ENCODE data around the gene RBKS. TPM values are rescaled to one million over a fixed set of nuclear protein-coding genes. Genes with fewer than 3 reads are reported as not detected.

Gene RBKS
- total and polyA plus RNA-seq, 10 donors: 1.00 to 5.1 (median 2.6) TPM

GRCh38 chr2:27797841-27798240 is 92.3 kb downstream of the RBKS start:
- TF ChIP-seq CTCF (IDR thresholded peaks at IDR 0.05 in 8 of 11, conservative IDR thresholded peaks at IDR 0.05 in 3 of 11) (no peak), POLR2AphosphoS5 (IDR thresholded peaks at IDR 0.05) (no peak), POLR2A (IDR thresholded peaks at IDR 0.05) (no peak)
- Histone ChIP-seq H3K27me3 (replicated peaks in 1 of 7) (no peaks in the 10 kb centered on the region), H3K4me1 (peaks cover 4 to 50% (median 16%) of the 10 kb centered on the region in 6 donors), H3K27ac (no peak overlapping the region), H3K9me3 (no peaks in the 10 kb centered on the region), H3K36me3 (no peaks in the 10 kb centered on the region), H3K4me3 (no peak overlapping the region)
- 87 to 94% (median 88%) methylated on average over 4 of the region's 4 CpGs for WGBS, 5 donors
- no peak for DNase-seq
- intact Hi-C loops (cut with DNase I; ENCODE audit: low total_unique reads): no loop called here

GRCh38 chr2:27796791-27797765 is 93.1 kb downstream of the RBKS start:
- Histone ChIP-seq H3K4me3 (no peak overlapping the region), H3K27ac (peak overlapping the region in 7 of 8 donors; percentile 13 to 80 (median 64)), H3K9me3 (no peaks in the 10 kb centered on the region), H3K36me3 (no peaks in the 10 kb centered on the region), H3K27me3 (replicated peaks in 1 of 7) (no peaks in the 10 kb centered on the region), H3K4me1 (peaks cover 4 to 55% (median 16%) of the 10 kb centered on the region in 6 donors)
- TF ChIP-seq POLR2A (IDR thresholded peaks at IDR 0.05) (no peak), CTCF (IDR thresholded peaks at IDR 0.05 in 8 of 11, conservative IDR thresholded peaks at IDR 0.05 in 3 of 11) (no peak), POLR2AphosphoS5 (IDR thresholded peaks at IDR 0.05) (no peak)
- WGBS, 5 donors: 59 to 75% (median 71%) methylated on average over 11 of the region's 11 CpGs
- intact Hi-C loops (cut with DNase I; ENCODE audit: low total_unique reads): no loop called here
- DNase-seq: no peak

- Histone ChIP-seq H3K27me3 (replicated peaks in 1 of 7) (no peaks in the 10 kb centered on the region), H3K4me3 (no peak overlapping the region), H3K27ac (peak overlapping the region in 7 of 8 donors; percentile 10 to 80 (median 64)), H3K36me3 (no peaks in the 10 kb centered on the region), H3K4me1 (peaks cover 4 to 53% (median 16%) of the 10 kb centered on the region in 6 donors), H3K9me3 (no peaks in the 10 kb centered on the region)
- intact Hi-C loops (cut with DNase I; ENCODE audit: low total_unique reads): no loop called here
- 36 to 45% (median 44%) methylated on average over 4 of the region's 4 CpGs for WGBS, 5 donors
- no peak for DNase-seq
- TF ChIP-seq POLR2AphosphoS5 (IDR thresholded peaks at IDR 0.05) (no peak), POLR2A (IDR thresholded peaks at IDR 0.05) (no peak), CTCF (IDR thresholded peaks at IDR 0.05 in 8 of 11, conservative IDR thresholded peaks at IDR 0.05 in 3 of 11) (no peak)
Observed at GRCh38 chr2:27795868-27796277, 94.3 kb downstream of the RBKS start.

Measured in spleen (tissue), 11 donors.